Stomach smooth muscle (tissue), 2 donors: ENCODE results near the gene TMEM184B.
A peak's percentile ranks its signal among the peaks of the same experiment; 100 is the strongest.

Source experiments
- H3K27ac ChIP-seq: one replicate; pipeline ENCODE4 v1.7.0; 2013; ENCODE audit warnings: mild to moderate bottlenecking, low read length, inconsistent platforms
- H3K27me3 ChIP-seq, 2 donors: one replicate each; pipeline ENCODE4 v1.7.0; 2013; ENCODE audit warnings: low read length in 2 of 2; ENCODE audit not compliant: insufficient read depth in 2 of 2, control insufficient read depth in 1 of 2
- H3K36me3 ChIP-seq, 2 donors: one replicate each; pipeline ENCODE4 v1.7.0; 2013; ENCODE audit warnings: low read length in 2 of 2; ENCODE audit not compliant: control insufficient read depth in 2 of 2, insufficient read depth in 2 of 2
- H3K4me1 ChIP-seq: one replicate; pipeline ENCODE4 v1.7.0; 2013; ENCODE audit warnings: low read length; ENCODE audit not compliant: control insufficient read depth, insufficient read depth
- H3K4me3 ChIP-seq, 2 donors: one replicate each; pipeline ENCODE4 v1.7.0; 2013; ENCODE audit warnings: low read length in 2 of 2
- H3K9ac ChIP-seq, 2 donors: one replicate each; pipeline ENCODE4 v1.7.0; 2013; ENCODE audit warnings: low read length in 2 of 2, mild to moderate bottlenecking in 1 of 2
- H3K9me3 ChIP-seq, 2 donors: one replicate each; pipeline ENCODE4 v1.7.0; 2013; ENCODE audit warnings: low read length in 2 of 2; ENCODE audit not compliant: control insufficient read depth in 2 of 2
- donor health status: healthy.
- donor health status: Pancreatic carcinoma.

The TMEM184B gene

DNA sequence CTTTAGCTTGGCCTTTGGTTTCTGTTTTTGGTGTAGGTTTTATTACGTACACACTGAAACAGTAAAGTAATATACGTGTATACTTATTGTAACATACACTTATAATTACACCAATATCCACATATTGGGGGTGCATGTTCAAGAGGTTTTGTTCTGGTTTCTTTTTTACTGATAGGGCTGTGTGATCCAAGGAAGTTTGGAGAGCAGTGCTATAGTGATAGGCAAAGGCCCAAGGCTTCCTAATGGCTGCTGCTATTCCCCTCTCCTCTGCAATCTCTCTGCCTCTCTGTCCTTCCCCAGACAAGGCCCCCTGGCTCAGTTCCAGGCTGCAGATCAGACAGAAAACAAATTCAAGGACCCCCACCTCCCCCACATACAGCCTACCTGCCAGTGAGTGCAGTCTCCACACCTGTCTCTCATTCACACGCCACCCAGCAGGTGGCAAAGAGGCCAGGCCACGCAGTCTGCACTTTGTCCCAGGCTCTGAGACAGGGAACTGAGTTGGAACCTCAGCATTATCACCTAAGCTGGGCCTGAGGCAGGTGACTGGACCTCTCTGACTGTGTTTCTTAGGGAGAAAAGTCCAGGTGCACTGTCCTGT lies 15.1 kb downstream of the TMEM184B start:
- Histone ChIP-seq H3K9me3 (no peaks in the 10 kb centered on the region), H3K4me3 (peak overlapping the region; percentile 5 to 65), H3K4me1 (peaks cover 49% of the 10 kb centered on the region), H3K36me3 (no peaks in the 10 kb centered on the region), H3K9ac (peak overlapping the region; percentile 59 to 74), H3K27ac (peak overlapping the region; percentile 66), H3K27me3 (no peaks in the 10 kb centered on the region)

DNA sequence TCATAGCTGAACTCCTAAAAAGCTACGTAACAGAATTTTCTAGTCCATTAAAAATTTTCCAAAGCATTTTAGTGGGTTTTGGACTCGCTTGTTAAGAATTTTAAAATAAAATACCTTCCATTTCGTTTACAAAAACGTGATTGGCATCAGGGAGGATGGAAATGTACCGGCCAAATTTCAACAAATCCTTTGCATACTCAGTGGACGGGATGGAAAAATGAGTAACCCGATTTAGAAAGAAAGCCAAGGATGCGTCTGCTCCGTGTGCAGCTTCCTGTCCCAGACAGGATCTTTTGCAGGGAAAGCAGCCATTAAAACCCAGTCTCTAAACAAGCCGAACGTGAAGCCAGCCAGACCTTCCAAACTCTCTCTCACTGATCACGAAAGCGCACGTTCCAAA lies 15.6 kb downstream of the TMEM184B start:
- Histone ChIP-seq H3K9me3 (no peaks in the 10 kb centered on the region), H3K4me3 (peak overlapping the region; percentile 5 to 65), H3K9ac (peak overlapping the region; percentile 59 to 74), H3K27me3 (no peaks in the 10 kb centered on the region), H3K36me3 (no peaks in the 10 kb centered on the region), H3K27ac (peak overlapping the region; percentile 66), H3K4me1 (peaks cover 45% of the 10 kb centered on the region)

DNA sequence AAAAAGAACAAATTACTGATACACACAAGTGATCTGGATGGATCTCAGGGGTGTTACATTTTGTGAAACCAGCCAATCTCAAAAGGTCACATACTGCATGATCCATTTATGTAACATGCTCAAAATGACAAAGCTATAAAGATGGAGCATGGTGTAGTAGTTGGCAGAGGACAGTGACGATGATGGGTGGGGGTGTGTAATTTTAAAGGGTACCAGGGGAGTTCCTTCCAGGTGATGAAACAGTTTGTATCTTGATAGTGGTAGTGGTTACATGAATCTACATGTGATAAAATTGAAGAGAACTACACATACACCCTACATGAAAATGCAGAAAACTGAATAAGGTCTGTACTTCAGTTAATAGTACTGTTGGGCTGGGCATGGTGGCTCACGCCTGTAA lies 17.1 kb downstream of the TMEM184B start:
- H3K9me3 ChIP-seq, result no peaks in the 10 kb centered on the region
- H3K9ac ChIP-seq, result no peak overlapping the region
- no peaks in the 10 kb centered on the region for H3K36me3 ChIP-seq
- no peaks in the 10 kb centered on the region for H3K27me3 ChIP-seq
- H3K27ac ChIP-seq, result no peak overlapping the region
- H3K4me3 ChIP-seq, result no peak overlapping the region
- H3K4me1 ChIP-seq, result peaks cover 35% of the 10 kb centered on the region

DNA sequence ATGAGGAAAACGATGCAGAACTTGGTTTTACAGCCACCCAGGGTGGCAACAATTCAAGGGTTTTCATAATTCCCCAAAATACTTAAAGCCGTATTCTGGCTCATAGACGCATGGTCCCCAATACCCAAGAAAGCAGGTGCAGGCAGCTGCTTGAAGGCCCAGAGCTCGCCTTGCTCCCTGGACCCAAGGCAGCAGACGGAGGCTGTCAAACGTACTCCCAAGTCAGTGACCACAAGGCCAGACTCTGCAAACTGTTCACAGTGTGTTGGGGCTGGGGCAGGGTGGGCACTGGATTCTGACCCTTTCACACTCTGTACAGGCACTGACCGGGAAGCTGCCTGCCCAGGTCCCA lies 21.5 kb downstream of the TMEM184B start:
- peaks cover 2 to 11% of the 10 kb centered on the region in 2 donors for H3K36me3 ChIP-seq
- no peak overlapping the region for H3K27ac ChIP-seq
- no peaks in the 10 kb centered on the region for H3K27me3 ChIP-seq
- no peaks in the 10 kb centered on the region for H3K9me3 ChIP-seq
- no peak overlapping the region for H3K9ac ChIP-seq
- peaks cover 24% of the 10 kb centered on the region for H3K4me1 ChIP-seq
- no peak overlapping the region for H3K4me3 ChIP-seq

DNA sequence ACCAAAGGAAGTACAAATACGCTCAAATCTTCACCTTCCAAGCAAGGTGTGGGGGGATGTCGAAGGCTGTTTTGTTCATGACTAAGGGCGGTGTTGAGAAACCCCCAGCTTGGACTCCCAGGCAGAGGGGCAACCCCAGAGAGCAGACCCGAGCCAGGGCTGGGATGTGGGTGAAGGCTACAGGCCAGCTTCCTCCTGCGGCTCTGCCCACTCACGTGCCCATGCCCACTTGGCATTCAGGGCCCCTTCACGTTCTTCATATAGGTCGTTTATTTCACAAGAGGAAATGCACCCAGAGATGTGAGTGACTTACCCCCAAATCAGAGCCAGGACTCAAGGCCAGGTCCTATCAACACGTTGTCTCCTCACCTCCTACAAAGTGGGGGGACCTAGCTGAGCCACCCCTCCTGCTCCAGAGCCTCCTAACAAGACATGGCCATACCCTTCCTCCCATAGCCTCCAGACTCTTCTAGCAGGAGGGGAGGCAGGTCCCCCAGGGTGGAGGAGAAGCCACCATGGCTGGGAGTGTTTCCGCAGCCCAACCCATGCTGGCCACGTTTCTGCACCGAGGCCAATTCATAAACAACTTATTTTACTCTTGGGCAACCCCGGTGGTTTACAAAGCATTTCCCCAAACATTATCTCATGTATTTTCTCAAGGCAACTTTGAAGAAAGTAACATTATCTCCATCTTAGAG lies 22.0 kb downstream of the TMEM184B start:
- Histone ChIP-seq H3K4me3 (no peak overlapping the region), H3K4me1 (peaks cover 27% of the 10 kb centered on the region), H3K27ac (no peak overlapping the region), H3K9me3 (no peaks in the 10 kb centered on the region), H3K36me3 (peaks cover 5 to 17% of the 10 kb centered on the region in 2 donors), H3K9ac (no peak overlapping the region), H3K27me3 (no peaks in the 10 kb centered on the region)

DNA sequence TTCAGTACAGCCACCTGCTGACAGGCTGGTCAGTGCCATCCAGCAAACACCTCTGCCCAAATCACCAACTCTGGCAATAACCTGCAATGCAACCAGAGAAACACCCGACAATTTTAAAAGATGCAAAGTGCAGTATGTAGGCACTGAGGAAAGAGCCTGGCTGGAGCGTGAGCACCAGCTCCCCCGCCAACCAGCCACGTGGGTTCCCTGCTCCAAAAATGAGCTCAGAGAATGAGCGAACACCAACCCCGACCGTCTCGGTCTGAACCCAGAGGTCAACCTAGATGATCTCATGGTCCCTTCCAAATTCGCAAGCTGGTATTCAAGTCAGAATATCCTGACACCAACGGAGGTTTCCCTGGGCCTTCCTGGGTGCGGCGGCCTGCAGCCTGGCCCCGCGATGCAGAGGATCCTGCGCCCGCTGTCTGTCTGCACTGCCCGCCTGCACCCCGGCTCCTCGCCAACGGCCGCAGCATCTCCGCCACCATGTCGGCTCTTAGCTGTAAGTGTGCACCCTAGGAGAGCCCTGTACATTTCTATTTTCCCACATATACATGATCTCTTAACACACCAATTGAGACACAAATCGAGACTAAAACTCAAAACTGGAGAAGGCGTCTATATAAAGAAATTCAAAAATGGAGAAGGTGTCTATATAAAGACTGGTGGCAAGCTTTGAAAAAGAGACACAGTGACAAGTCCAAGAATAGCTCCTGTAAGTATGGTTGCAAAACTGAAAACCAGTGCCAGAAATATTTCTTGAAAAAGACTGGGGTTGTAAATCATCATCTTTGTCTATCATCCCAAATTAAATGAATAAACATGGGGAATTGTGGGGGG lies 22.8 kb downstream of the TMEM184B start:
- H3K27ac ChIP-seq, result no peak overlapping the region
- H3K9me3 ChIP-seq, result no peaks in the 10 kb centered on the region
- peaks cover 5 to 17% of the 10 kb centered on the region in 2 donors for H3K36me3 ChIP-seq
- H3K4me1 ChIP-seq, result peaks cover 27% of the 10 kb centered on the region
- no peaks in the 10 kb centered on the region for H3K27me3 ChIP-seq
- H3K9ac ChIP-seq, result no peak overlapping the region
- no peak overlapping the region for H3K4me3 ChIP-seq

DNA sequence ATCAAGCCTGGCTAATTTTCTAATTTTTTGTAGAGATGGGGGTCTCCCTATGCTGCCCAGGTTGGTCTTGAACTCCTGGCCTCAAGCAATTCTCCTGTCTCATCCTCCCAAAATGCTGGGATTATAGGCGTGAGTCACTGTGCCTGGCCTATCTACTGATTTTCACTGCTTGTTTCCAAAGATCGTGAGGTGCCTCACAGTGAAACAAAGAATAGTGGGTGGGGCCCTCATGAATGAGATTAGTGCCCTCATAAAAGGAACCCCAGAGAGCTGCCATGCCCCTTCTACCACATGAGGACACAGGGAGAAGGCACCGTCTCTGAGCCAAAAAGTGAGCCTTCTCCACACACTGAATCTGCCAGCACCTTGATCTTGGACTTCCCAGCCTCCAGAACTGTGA lies 23.5 kb downstream of the TMEM184B start:
- Histone ChIP-seq H3K27me3 (no peaks in the 10 kb centered on the region), H3K4me3 (no peak overlapping the region), H3K27ac (no peak overlapping the region), H3K4me1 (peaks cover 27% of the 10 kb centered on the region), H3K9ac (no peak overlapping the region), H3K9me3 (no peaks in the 10 kb centered on the region), H3K36me3 (peaks cover 8 to 22% of the 10 kb centered on the region in 2 donors)

DNA sequence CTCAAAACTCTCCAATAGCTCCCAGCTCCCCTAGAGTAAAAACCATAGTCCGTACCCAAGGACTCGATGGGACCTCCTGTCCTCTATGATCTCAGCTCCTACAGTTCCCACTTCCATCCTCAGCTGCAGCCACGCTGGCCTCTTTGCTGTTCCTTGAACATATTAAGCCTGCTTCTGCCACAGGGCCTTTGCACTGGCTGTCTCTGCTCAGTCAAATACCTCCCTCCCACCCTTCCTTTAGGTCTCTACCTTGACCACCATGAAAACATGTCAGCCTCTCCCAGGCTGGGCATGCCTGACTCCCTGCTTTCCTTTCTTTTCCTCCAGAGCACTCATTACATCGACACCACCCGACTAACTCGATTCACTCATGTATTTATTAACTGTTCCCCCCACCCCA lies 24.5 kb downstream of the TMEM184B start:
- H3K4me1 ChIP-seq, result peaks cover 30% of the 10 kb centered on the region
- no peak overlapping the region for H3K27ac ChIP-seq
- peaks cover 12 to 27% of the 10 kb centered on the region in 2 donors for H3K36me3 ChIP-seq
- H3K27me3 ChIP-seq, result no peaks in the 10 kb centered on the region
- H3K9ac ChIP-seq, result no peak overlapping the region
- H3K4me3 ChIP-seq, result no peak overlapping the region
- no peaks in the 10 kb centered on the region for H3K9me3 ChIP-seq

DNA sequence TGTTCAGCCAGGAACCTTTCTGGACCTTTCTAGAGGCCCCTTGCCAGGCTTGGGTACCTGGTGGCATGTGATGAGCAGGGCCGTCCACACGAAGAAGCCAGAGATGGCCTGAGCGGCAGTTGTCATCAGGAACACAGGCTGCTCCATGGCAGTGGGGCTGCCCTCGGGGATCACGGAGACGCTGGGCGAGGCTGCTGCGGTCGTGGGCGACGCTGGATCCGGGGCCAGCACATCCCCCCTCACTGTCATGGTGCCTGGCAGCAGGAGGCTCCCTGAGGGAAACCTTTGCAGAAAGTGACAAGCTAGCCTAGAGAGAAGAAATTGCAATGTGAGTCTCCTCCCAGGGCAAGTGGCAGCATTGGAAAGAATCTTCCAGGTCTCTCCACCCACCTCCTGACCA lies 25.1 kb downstream of the TMEM184B start:
- Histone ChIP-seq H3K27me3 (no peaks in the 10 kb centered on the region), H3K9me3 (no peaks in the 10 kb centered on the region), H3K4me3 (no peak overlapping the region), H3K4me1 (peaks cover 34% of the 10 kb centered on the region), H3K27ac (no peak overlapping the region), H3K9ac (no peak overlapping the region), H3K36me3 (peaks cover 12 to 27% of the 10 kb centered on the region in 2 donors)

DNA sequence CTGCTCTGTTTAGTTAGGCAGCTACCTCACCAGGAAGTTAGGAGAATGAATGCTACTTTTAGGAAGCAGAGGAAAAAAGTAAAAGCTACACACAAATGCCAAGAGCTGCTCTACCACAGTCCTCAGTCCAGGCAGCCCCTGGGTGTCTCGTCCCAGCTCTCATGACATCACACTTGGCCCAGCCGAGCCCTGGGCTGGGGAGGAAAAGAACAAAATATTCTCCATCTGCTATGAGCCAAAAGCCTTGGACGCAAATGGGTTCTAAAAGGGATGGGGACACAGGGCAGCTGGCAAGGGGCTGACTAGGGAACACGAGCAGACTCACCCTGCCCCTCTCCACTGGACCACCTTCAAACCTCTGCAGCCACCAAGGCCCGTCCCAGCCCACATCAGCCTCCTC lies 26.1 kb downstream of the TMEM184B start:
- Histone ChIP-seq H3K27ac (peak overlapping the region; percentile 11), H3K9ac (peak overlapping the region in 1 of 2 donors; percentile 29), H3K4me1 (peaks cover 32% of the 10 kb centered on the region), H3K9me3 (no peaks in the 10 kb centered on the region), H3K36me3 (peaks cover 12 to 27% of the 10 kb centered on the region in 2 donors), H3K4me3 (no peak overlapping the region), H3K27me3 (no peaks in the 10 kb centered on the region)
